ENCODE data around the gene LRRC66.

LRRC66 gene

GRCh38 chr4:51995647-51996220, 24.4 kb downstream of the LRRC66 start:
- H3K4me1 ChIP-seq (ENCODE audit: control insufficient read depth, insufficient read depth, low read length, unreplicated experiment) = no peaks in the 10 kb centered on the region
- no peak overlapping the region for H2AFZ ChIP-seq (ENCODE audit: low read length, unreplicated experiment)
- H3K27me3 ChIP-seq (ENCODE audit: insufficient read depth, low read length) = peaks cover 4% of the 10 kb centered on the region; the same call in 1 of the 2 replicates
- H3K79me2 ChIP-seq (ENCODE audit: control insufficient read depth, insufficient read depth, low read length, unreplicated experiment) = no peaks in the 10 kb centered on the region
- no peak overlapping the region for H3K27ac ChIP-seq (ENCODE audit: low read depth, low read length)
- no peak overlapping the region for H3K4me3 ChIP-seq (ENCODE audit: low read depth, low read length)
- no peaks in the 10 kb centered on the region for H3K36me3 ChIP-seq (ENCODE audit: insufficient read depth, low read length)

- Histone ChIP-seq H3K27me3 (ENCODE audit: insufficient read depth, low read length) (peaks cover 23% of the 10 kb centered on the region), H3K27ac (ENCODE audit: low read depth, low read length) (no peak overlapping the region), H3K79me2 (ENCODE audit: control insufficient read depth, insufficient read depth, low read length, unreplicated experiment) (no peaks in the 10 kb centered on the region)
These were observed 54.3 kb downstream of the LRRC66 start for GRCh38 chr4:51965862-51966261.

GRCh38 chr4:51963841-51964517, 56.2 kb downstream of the LRRC66 start:
- Histone ChIP-seq H3K27me3 (ENCODE audit: insufficient read depth, low read length) (peaks cover 22% of the 10 kb centered on the region), H3K79me2 (ENCODE audit: control insufficient read depth, insufficient read depth, low read length, unreplicated experiment) (no peaks in the 10 kb centered on the region), H3K4me3 (ENCODE audit: low read depth, low read length) (no peak overlapping the region), H3K36me3 (ENCODE audit: insufficient read depth, low read length) (no peaks in the 10 kb centered on the region), H2AFZ (ENCODE audit: low read length, unreplicated experiment) (no peak overlapping the region), H3K4me1 (ENCODE audit: control insufficient read depth, insufficient read depth, low read length, unreplicated experiment) (no peaks in the 10 kb centered on the region), H3K27ac (ENCODE audit: low read depth, low read length) (no peak overlapping the region)

More at GRCh38 chr4:51965862-51966261, 54.3 kb downstream of the LRRC66 start:
- no peaks in the 10 kb centered on the region for H3K4me1 ChIP-seq (ENCODE audit: control insufficient read depth, insufficient read depth, low read length, unreplicated experiment)
- no peak overlapping the region for H2AFZ ChIP-seq (ENCODE audit: low read length, unreplicated experiment)
- H3K4me3 ChIP-seq (ENCODE audit: low read depth, low read length) = no peak overlapping the region
- no peaks in the 10 kb centered on the region for H3K36me3 ChIP-seq (ENCODE audit: insufficient read depth, low read length)

- Histone ChIP-seq H3K36me3 (ENCODE audit: insufficient read depth, low read length) (no peaks in the 10 kb centered on the region), H3K79me2 (ENCODE audit: control insufficient read depth, insufficient read depth, low read length, unreplicated experiment) (no peaks in the 10 kb centered on the region), H3K4me3 (ENCODE audit: low read depth, low read length) (no peak overlapping the region), H2AFZ (ENCODE audit: low read length, unreplicated experiment) (no peak overlapping the region), H3K27me3 (ENCODE audit: insufficient read depth, low read length) (peaks cover 18% of the 10 kb centered on the region), H3K27ac (ENCODE audit: low read depth, low read length) (no peak overlapping the region), H3K4me1 (ENCODE audit: control insufficient read depth, insufficient read depth, low read length, unreplicated experiment) (no peaks in the 10 kb centered on the region)
These were observed 59.7 kb downstream of the LRRC66 start for GRCh38 chr4:51960486-51960885.

GRCh38 chr4:51958199-51958968, 61.8 kb downstream of the LRRC66 start:
- Histone ChIP-seq H3K27me3 (ENCODE audit: insufficient read depth, low read length) (peaks cover 15% of the 10 kb centered on the region; the same call in 1 of the 2 replicates), H3K79me2 (ENCODE audit: control insufficient read depth, insufficient read depth, low read length, unreplicated experiment) (no peaks in the 10 kb centered on the region), H3K27ac (ENCODE audit: low read depth, low read length) (no peak overlapping the region), H3K36me3 (ENCODE audit: insufficient read depth, low read length) (no peaks in the 10 kb centered on the region), H3K4me3 (ENCODE audit: low read depth, low read length) (no peak overlapping the region), H3K4me1 (ENCODE audit: control insufficient read depth, insufficient read depth, low read length, unreplicated experiment) (no peaks in the 10 kb centered on the region), H2AFZ (ENCODE audit: low read length, unreplicated experiment) (no peak overlapping the region)

All from ACC112 (cell line).